ENCODE measurements around the gene CUX1. TPM values are rescaled to one million over a fixed set of nuclear protein-coding genes. Genes with fewer than 3 reads are reported as not detected.
"Not testable (repeated sequence)": the region's sequence is repeated elsewhere in the genome, so short reads cannot be mapped to it uniquely, and the experiment has no call there.

The CUX1 gene
- total RNA-seq, 2 experiments from 2014 or later, result 21.1 to 22.4 TPM

DNA sequence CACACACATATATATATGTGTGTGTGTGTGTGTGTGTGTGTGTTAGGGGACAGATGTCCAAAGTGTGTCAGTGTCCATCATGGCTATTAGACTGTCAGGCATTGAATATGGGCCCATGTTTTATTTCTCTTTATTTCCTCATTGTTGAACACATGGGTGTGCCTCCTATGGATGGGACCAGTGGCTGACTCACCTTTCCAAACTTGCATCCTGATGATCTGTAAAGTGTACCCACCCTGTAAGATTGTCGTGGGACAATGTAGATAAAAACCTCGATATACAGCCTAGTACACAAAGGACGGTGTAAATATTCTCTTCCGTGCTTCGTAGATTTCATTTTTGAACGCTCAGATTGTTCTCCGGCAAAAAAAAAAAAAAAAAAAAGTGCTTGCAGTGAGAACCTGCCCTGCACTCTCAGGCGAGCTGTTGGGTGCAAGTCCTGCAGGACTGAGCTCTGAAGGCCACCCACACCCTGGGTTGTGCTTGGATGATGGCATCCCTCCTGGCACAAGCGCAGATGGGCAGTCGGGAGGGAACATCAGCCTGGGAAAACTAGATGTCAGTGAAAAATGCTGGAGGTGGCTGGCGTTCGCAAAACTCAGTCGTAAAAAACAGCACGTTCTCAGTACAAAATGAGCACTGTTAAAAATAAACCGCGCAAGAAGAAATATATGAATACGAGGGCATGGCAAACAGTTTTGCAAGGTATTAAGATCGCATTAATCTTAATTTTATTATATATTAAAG is 166.9 kb downstream of the CUX1 start:
- Mint-ChIP-seq H3K9me3 (peaks cover 2% of the 10 kb centered on the region), H3K4me1 (no peaks in the 10 kb centered on the region), H3K27ac (no peak overlapping the region), H3K36me3 (ENCODE audit: low read depth) (no peaks in the 10 kb centered on the region), H3K27me3 (no peaks in the 10 kb centered on the region), H3K4me3 (no peak overlapping the region)
- CTCF ChIA-PET, result no interaction called here
- POLR2A ChIA-PET, result no interaction called here
- no peak for DNase-seq

DNA sequence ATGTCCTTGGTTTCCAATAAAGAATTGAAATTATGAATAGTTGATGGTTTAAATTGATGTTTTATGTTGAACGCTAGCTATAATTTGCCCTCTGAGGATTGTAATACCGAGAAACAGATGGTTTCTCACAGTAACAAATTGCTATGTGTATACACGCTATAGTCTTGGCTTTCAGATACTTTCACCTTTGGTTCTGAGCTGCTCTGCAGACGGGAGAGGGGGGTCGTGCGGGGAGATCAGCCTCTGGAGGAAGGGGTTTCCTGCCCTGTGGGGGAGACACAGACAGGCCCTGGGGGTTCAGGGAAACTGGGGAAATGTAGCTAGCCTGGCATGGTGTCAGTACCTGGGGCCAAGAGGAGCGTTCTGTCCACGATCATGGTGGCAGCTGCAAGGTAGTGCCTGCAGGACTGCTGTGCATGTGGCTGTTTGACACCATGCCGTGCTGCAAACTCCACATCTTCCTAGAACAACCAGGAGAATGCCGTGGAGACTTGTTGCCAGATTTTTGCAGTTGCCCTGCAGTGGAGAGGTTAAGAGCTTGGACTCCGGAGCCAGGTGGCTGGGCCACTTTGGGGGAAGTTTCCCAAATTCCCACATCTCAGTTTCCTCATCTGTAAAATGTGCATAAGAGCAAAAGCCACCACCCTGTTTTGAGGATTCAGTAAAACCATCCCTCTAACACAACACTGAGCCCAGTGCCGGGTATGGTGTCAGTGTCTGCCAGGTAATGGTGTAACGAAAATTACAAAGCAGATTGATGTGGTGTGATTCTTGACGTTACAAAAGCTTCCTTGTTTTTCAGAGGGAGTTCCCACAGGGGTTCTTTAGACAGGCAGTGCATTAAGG is 167.9 kb downstream of the CUX1 start:
- Mint-ChIP-seq H3K9me3 (peaks cover 2% of the 10 kb centered on the region), H3K4me3 (no peak overlapping the region), H3K4me1 (no peaks in the 10 kb centered on the region), H3K27ac (no peak overlapping the region), H3K36me3 (ENCODE audit: low read depth) (no peaks in the 10 kb centered on the region), H3K27me3 (no peaks in the 10 kb centered on the region)
- ChIA-PET CTCF (no interaction called here), POLR2A (no interaction called here)
- no peak for DNase-seq

DNA sequence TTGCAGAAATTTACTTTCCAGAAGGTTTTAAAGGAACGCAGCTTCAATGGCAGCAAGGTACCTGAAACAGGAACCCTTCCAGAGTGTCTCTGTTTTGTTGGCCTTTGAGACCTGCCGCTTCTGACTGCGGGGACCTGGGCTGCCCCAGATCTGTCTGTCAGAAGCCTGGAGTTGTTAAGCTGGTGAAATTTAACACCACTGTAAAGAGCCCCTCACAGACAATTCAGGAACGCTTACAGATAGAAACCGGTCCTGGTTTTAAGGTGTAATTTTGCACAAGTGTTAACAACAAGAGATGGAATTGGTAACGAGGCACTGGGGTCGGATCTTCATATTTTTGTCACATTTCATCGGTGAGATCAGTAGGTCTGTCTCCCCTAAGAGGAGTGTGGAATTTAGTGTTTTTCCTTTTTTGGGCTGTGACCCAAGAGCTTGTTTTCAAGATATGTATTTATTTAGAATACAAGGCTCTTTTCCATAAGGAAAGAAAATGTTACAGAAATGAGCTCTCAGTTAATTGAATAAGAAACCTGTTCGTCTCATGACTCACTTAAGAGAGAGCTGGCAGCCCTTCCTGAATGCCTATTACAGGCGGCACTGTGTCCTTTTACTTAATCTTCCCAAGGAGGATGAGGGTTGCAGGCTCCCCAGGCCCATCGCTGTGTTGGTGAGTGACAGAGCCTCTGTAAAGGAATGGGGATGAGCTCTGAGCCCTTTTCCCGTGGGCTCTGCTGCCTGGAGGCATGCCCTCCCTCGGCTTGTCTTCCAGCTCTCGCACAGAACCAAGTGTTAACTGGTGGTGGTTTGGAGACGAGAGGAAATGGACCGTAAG is 168.7 kb downstream of the CUX1 start:
- Mint-ChIP-seq H3K36me3 (ENCODE audit: low read depth) (no peaks in the 10 kb centered on the region), H3K27ac (no peak overlapping the region), H3K4me3 (no peak overlapping the region), H3K4me1 (no peaks in the 10 kb centered on the region), H3K27me3 (no peaks in the 10 kb centered on the region), H3K9me3 (peaks cover 2% of the 10 kb centered on the region)
- POLR2A ChIA-PET, result no interaction called here
- DNase-seq, result no peak
- CTCF ChIA-PET, result no interaction called here

DNA sequence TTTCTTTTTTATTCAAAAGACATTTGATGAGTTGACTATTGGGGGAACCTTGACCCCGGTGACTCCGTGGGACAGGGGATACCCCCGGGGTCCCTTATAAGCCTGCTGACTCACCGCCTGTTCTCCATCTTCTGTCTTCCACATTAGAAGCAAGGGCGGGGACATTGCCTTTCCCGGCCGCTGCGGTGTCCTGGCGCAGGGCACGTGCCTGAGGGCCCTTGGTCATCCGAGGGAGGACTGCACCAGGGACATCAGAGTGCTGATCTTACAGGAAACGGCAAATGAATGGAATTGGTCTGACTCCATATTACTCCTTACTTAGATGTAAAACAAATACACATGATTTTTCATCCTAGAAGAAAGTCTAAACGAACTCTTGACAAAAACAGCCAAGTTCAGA is 170.1 kb downstream of the CUX1 start:
- ChIA-PET POLR2A (no interaction called here), CTCF (no interaction called here)
- Mint-ChIP-seq H3K4me1 (no peaks in the 10 kb centered on the region), H3K9me3 (peaks cover 2% of the 10 kb centered on the region), H3K27ac (no peak overlapping the region), H3K36me3 (ENCODE audit: low read depth) (no peaks in the 10 kb centered on the region), H3K27me3 (no peaks in the 10 kb centered on the region), H3K4me3 (no peak overlapping the region)
- DNase-seq, result no peak

DNA sequence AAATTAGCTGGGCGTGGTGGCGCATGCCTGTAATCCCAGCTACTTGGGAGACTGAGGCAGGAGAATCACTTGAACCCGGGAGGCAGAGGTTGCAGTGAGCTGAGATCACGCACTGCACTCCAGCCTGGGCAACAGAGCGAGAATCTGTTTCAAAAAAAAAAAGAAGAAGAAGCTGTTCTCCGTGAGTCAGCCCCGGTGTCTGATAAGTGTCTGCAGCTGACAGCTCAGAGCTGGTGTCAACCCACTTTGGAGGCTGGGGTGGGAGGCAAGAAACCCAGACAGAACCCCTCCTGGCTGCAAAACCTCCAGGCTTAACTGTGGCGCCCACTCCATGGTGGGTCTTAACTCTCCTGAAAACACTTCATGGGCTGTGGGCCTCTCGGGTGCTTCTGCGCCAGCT is 170.6 kb downstream of the CUX1 start:
- H3K4me3 Mint-ChIP-seq; H3K27me3 Mint-ChIP-seq; CTCF ChIA-PET; DNase-seq; H3K27ac Mint-ChIP-seq; H3K36me3 Mint-ChIP-seq (ENCODE audit: low read depth); POLR2A ChIA-PET; H3K9me3 Mint-ChIP-seq; H3K4me1 Mint-ChIP-seq: not testable (repeated sequence)

DNA sequence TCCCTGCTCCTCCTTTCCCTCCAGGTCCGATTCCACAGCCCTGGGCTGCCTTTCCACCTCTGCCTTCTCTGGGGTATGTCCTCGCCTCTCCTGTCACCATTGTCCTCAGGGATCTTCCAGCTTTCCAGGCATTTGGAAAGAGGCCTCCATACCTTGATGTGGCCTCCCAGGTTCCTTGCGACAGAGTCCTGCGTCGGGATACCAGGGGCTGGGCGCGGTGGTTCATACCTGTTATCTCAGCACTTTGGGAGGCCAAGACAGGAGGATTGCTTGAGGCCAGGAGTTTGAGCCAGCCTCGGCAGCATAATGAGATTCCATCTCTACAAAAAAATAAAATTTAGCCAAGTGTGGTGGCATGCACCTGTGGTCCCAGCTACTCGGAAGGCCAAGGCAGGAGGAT is 171.1 kb downstream of the CUX1 start:
- Mint-ChIP-seq H3K9me3 (peaks cover under 1% of the 10 kb centered on the region), H3K4me1 (no peaks in the 10 kb centered on the region), H3K36me3 (ENCODE audit: low read depth) (no peaks in the 10 kb centered on the region), H3K27ac (no peak overlapping the region), H3K4me3 (no peak overlapping the region), H3K27me3 (no peaks in the 10 kb centered on the region)
- DNase-seq, result no peak
- CTCF ChIA-PET, result no interaction called here
- POLR2A ChIA-PET, result no interaction called here

DNA sequence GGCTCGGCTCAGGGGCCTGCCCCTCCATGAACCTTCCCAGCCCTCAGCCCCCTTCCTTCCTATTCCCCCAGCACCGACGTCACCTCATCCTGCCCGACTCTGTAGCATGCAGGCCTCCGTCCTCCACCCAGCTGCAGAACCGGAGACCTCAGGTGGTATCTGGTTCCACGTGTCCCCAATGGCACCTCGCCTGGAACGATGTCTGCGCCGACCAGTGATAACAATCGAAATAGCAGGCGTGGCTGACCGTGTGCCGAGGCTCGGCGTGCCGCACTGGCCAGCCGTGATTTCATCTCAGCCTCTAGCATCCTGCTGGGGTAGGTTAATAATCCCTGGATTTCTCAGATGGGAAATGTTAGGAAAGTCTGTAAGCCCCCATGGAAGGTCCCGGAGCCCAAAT is 171.7 kb downstream of the CUX1 start:
- ChIA-PET CTCF (no interaction called here), POLR2A (no interaction called here)
- Mint-ChIP-seq H3K27me3 (no peaks in the 10 kb centered on the region), H3K36me3 (ENCODE audit: low read depth) (no peaks in the 10 kb centered on the region), H3K4me1 (no peaks in the 10 kb centered on the region), H3K4me3 (no peak overlapping the region), H3K27ac (no peak overlapping the region), H3K9me3 (no peaks in the 10 kb centered on the region)
- DNase-seq, result no peak

DNA sequence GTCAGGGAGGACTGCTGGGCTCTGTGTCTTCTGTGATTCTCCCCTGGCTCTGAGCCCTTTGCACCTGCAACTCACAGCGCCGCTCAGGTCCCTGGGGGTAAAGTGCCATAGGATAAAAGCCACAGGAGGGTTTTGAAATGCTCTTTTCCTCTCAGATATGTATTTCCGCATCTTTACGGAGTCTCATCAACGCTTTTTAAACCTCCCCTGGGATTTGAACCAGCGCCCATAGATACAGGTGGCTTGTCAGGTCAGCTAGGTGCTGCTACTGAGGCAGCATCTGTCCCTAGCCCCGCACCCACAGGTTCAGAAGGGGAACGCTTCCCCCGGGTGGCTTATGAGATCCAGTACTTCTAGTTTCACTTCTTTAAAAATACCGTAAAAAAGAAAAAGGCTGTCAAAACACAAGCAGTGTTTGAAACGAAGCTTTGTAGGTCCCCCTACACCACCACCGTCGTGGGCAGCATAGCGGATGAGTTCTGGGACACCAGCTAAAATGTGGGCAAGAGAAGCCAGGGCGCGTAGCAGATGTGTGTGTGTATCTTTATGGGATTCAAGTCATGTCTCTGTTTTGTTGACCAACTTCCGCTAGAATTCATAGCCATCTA is 173.5 kb downstream of the CUX1 start:
- no peak for DNase-seq
- no peak overlapping the region for H3K27ac Mint-ChIP-seq
- ChIA-PET CTCF (no interaction called here), POLR2A (no interaction called here)
- H3K36me3 Mint-ChIP-seq (ENCODE audit: low read depth), result no peaks in the 10 kb centered on the region
- no peaks in the 10 kb centered on the region for H3K27me3 Mint-ChIP-seq
- no peaks in the 10 kb centered on the region for H3K9me3 Mint-ChIP-seq
- no peaks in the 10 kb centered on the region for H3K4me1 Mint-ChIP-seq
- H3K4me3 Mint-ChIP-seq, result no peak overlapping the region

DNA sequence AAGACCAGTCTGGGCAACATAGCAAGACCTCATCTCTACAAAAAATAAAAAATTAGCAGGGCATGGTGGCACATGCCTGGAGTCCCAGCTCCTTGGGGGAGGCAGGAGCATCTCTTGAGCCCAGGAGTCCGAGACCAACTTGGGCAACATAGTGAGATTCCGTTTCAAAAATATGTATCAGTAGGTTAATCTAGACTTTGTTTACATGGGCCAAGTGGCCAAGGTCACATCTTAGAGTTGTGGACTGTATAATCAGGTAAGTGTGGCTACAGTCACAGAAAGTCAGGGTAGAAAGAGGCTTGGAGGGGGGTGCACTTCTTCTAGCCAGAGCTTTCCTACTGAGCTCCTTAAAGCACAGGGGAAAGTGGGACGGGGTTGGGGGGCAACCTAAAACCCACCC is 174.4 kb downstream of the CUX1 start:
- Mint-ChIP-seq H3K36me3 (ENCODE audit: low read depth) (no peaks in the 10 kb centered on the region), H3K4me1 (no peaks in the 10 kb centered on the region), H3K9me3 (no peaks in the 10 kb centered on the region), H3K27me3 (no peaks in the 10 kb centered on the region), H3K4me3 (no peak overlapping the region), H3K27ac (no peak overlapping the region)
- ChIA-PET POLR2A (no interaction called here), CTCF (no interaction called here)
- no peak for DNase-seq

DNA sequence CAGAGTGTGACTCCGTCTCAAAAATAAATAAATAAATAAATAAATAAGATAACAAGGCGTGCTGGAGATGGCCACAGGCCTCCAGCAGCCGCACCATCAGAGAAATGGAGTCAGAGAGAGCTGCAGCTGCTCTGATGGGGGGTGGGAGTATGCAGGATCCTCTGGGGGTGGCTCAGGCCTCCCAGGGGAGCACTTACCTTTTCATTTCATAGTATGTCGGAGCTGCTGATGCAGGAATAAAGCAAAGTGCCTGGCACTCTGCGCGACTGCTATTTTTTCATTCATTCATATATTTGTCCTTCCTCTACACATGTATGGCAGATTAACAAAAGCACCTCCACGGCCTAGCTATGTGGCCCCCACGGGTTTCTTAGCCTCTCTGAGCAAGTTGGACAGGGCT is 175.9 kb downstream of the CUX1 start:
- Mint-ChIP-seq H3K9me3 (no peaks in the 10 kb centered on the region), H3K36me3 (ENCODE audit: low read depth) (no peaks in the 10 kb centered on the region), H3K4me1 (no peaks in the 10 kb centered on the region), H3K4me3 (no peak overlapping the region), H3K27ac (no peak overlapping the region), H3K27me3 (no peaks in the 10 kb centered on the region)
- no peak for DNase-seq
- ChIA-PET POLR2A (no interaction called here), CTCF (no interaction called here)

DNA sequence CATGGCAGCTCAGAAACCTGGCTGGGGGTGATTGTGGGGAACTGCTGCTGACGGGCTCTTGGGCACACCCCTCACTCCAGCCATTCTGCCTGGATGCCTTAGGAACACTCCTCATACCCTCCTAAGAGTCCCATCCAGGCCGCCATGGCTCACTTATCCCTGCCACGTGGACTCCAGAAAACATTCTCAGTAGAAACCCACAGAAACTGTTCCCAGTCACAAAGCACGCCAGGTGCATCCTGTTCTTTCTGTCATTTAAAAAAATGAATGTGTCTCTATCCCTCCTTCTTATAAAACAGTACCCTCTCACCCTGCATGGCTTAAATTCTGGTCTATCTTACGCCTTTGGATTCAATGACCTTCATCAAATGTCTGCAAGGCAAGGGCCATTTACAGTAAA is 177.7 kb downstream of the CUX1 start:
- no peaks in the 10 kb centered on the region for H3K4me1 Mint-ChIP-seq
- ChIA-PET CTCF (no interaction called here), POLR2A (no interaction called here)
- H3K9me3 Mint-ChIP-seq, result no peaks in the 10 kb centered on the region
- no peak overlapping the region for H3K4me3 Mint-ChIP-seq
- no peak for DNase-seq
- H3K36me3 Mint-ChIP-seq (ENCODE audit: low read depth), result no peaks in the 10 kb centered on the region
- no peak overlapping the region for H3K27ac Mint-ChIP-seq
- no peaks in the 10 kb centered on the region for H3K27me3 Mint-ChIP-seq

DNA sequence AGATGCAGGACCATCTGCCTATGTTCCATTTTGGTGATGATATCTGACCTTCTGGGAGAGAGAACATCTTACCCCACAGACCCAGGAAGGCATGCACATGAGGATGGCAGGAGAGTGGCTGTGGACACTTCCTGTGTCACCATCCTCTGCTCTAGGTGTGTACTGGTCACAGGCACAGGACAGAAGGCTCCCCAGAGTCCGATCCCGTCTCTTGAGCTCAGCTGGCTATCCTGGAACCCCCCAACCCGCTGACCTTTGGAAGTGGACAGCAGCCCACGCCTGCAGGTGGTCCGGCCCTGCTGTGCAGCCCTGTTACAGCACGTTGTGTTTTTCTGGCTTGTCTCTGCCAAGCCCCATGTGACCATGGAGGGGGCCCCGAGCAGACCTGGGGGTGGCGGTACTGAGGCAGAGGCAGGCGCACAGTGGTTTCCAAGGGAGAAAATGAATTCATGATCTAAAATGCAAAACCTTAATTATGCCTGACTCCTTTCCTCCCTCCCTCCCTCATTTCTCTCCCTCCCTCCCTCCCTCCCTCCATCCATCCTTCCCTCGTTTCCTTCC is 178.8 kb downstream of the CUX1 start:
- Mint-ChIP-seq H3K36me3 (ENCODE audit: low read depth) (no peaks in the 10 kb centered on the region), H3K27ac (no peak overlapping the region), H3K4me1 (no peaks in the 10 kb centered on the region), H3K9me3 (no peaks in the 10 kb centered on the region), H3K4me3 (no peak overlapping the region), H3K27me3 (no peaks in the 10 kb centered on the region)
- no peak for DNase-seq
- CTCF ChIA-PET, result no interaction called here
- POLR2A ChIA-PET, result no interaction called here

DNA sequence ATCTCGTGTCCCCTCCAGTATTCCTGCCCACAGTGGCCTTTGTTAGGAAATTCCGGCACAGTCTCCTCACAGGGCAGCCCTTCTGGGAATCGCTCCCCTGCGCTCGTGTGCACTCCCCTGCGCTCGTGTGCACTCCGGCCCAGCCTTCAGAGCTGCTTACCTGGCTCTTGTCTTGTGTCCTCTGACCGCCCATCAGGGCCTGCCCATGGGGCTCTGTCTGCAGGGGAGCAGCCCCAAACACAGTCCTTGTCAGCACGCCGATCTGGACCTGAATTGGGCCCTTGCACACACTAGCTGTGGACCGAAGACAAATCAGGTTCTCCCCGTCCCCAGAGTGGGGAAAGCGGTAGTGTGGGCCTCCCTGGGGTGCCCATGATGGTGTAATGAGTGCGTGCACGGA is 179.4 kb downstream of the CUX1 start:
- CTCF ChIA-PET, result no interaction called here
- POLR2A ChIA-PET, result no interaction called here
- Mint-ChIP-seq H3K4me3 (no peak overlapping the region), H3K27me3 (no peaks in the 10 kb centered on the region), H3K4me1 (no peaks in the 10 kb centered on the region), H3K9me3 (no peaks in the 10 kb centered on the region), H3K36me3 (ENCODE audit: low read depth) (no peaks in the 10 kb centered on the region), H3K27ac (no peak overlapping the region)
- no peak for DNase-seq
